MM.1S (cell line): ENCODE data around the gene AMDHD1.

Experiments used
- DNase-seq: peaks from one replicate; pipeline ENCODE4 v3.0.0-alpha.2; 2015
- H2AFZ ChIP-seq: fragments of 300-600 bp; sonication (generic); 2 replicates; pipeline ENCODE4 v1.6.0; 2016; ENCODE audit warnings: antibody characterized with exemption, low read length
- H3F3A ChIP-seq: fragments of 300-600 bp; sonication (generic); 2 replicates; pipeline ENCODE4 v1.6.1; 2016; ENCODE audit warnings: mild to moderate bottlenecking, antibody characterized with exemption, low read length, moderate library complexity, mixed read lengths; ENCODE audit not compliant: insufficient read depth
- H3K27ac ChIP-seq: fragments of 300-600 bp; sonication (generic); 2 replicates; pipeline ENCODE4 v1.5.1; 2016; ENCODE audit warnings: mild to moderate bottlenecking, low read length
- H3K27me3 ChIP-seq: fragments of 300-600 bp; sonication (generic); replicated peaks from 2 replicates; pipeline ENCODE4 v1.6.0; 2016; ENCODE audit warnings: low read length; ENCODE audit not compliant: insufficient read depth
- H3K36me3 ChIP-seq: fragments of 300-600 bp; sonication (generic); replicated peaks from 2 replicates; pipeline ENCODE4 v1.6.1; 2016; ENCODE audit warnings: mild to moderate bottlenecking, low read length, mixed read lengths; ENCODE audit not compliant: insufficient read depth
- H3K4me1 ChIP-seq: fragments of 300-600 bp; sonication (generic); 2 replicates; pipeline ENCODE4 v1.6.1; 2016; ENCODE audit warnings: low read length, mixed read lengths
- H3K4me2 ChIP-seq: fragments of 300-600 bp; sonication (generic); 2 replicates; pipeline ENCODE4 v1.6.0; 2016; ENCODE audit warnings: low read depth, low read length
- H3K4me3 ChIP-seq: fragments of 300-600 bp; sonication (generic); 2 replicates; pipeline ENCODE4 v1.5.1; 2016; ENCODE audit warnings: low read length, mixed read lengths
- H3K79me2 ChIP-seq: fragments of 300-600 bp; sonication (generic); 2 replicates; pipeline ENCODE4 v1.6.1; 2016; ENCODE audit warnings: mixed run types, low read length, mixed read lengths
- H3K9ac ChIP-seq: fragments of 300-600 bp; sonication (generic); 2 replicates; pipeline ENCODE4 v1.6.1; 2016; ENCODE audit warnings: low read length, mixed read lengths
- H3K9me2 ChIP-seq: fragments of 300-600 bp; sonication (generic); replicated peaks from 2 replicates; pipeline ENCODE4 v1.6.1; 2016; ENCODE audit warnings: mild to moderate bottlenecking, low read length, mixed read lengths; ENCODE audit not compliant: insufficient read depth
- H3K9me3 ChIP-seq: fragments of 300-600 bp; sonication (generic); replicated peaks from 2 replicates; pipeline ENCODE4 v1.6.1; 2016; ENCODE audit warnings: mild to moderate bottlenecking, low read length, mixed read lengths; ENCODE audit not compliant: insufficient read depth
- H4K20me1 ChIP-seq: fragments of 300-600 bp; sonication (generic); 2 replicates; pipeline ENCODE4 v1.6.1; 2016; ENCODE audit warnings: mild to moderate bottlenecking, low read length, moderate library complexity, mixed read lengths; ENCODE audit not compliant: insufficient read depth
- EZH2 ChIP-seq: fragments of 300-600 bp; sonication (generic); optimal IDR thresholded peaks from 2 replicates; pipeline ENCODE3; 2017; ENCODE audit warnings: low read depth, mild to moderate bottlenecking, antibody characterized with exemption, low read length, mixed read lengths
- EZH2phosphoT487 ChIP-seq: fragments of 300-600 bp; sonication (generic); IDR thresholded peaks from 2 replicates; pipeline ENCODE4 v1.6.1; 2018; ENCODE audit warnings: antibody characterized with exemption, low read length
- TF ChIP-seq, protein P1 (sequence below): fragments of 300-600 bp; sonication (generic); IDR thresholded peaks from 2 replicates; pipeline ENCODE4 v1.5.1; 2016; ENCODE audit warnings: antibody characterized with exemption, low read length, mixed read lengths

The AMDHD1 gene

DNA sequence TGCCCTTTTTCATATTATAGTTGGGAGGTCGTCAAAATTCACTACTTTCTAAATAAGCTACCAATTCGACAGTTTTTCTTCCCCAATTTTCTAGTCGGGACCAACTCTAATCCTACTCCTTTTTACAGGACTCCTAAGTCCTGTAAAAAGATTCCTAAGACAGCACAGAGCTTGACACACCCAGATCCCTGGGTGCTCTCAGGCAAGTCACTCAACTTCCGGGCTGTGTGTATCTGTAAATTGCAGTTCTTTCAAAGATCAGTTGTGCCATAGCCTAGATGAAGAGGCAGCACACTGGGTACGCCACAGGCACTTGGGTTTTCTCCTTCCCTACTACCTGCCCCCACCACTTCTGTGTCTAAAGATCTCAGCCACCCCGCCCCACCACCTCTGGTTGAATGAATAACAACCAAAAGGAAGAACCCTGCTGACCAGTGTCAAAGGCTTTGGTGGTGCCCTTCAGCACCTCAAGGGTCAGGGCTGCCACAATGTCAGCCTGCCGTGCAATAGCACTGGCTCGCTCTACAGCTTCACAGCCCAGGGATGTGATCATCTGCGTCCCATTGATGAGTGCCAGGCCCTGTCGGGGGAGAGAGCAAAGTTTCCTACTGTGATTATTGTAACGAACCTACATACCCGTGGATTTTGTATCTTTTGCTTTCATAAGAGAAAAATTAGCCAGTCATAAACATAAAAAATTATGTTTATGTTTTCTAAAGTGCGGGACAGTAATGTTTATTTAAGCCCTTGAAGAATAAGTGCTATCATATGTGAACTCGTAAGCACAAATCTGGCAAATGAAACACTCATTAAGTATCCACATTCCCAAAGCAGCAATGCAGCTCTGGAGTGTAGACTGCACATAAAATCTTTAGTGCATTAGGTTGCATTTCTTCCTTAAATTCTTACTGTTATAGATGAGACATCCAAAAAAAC, 43.8 kb downstream of the AMDHD1 start:
- no peak overlapping the region for H3K4me2 ChIP-seq
- no peak overlapping the region for H3K27ac ChIP-seq
- TF ChIP-seq, protein P1, sequence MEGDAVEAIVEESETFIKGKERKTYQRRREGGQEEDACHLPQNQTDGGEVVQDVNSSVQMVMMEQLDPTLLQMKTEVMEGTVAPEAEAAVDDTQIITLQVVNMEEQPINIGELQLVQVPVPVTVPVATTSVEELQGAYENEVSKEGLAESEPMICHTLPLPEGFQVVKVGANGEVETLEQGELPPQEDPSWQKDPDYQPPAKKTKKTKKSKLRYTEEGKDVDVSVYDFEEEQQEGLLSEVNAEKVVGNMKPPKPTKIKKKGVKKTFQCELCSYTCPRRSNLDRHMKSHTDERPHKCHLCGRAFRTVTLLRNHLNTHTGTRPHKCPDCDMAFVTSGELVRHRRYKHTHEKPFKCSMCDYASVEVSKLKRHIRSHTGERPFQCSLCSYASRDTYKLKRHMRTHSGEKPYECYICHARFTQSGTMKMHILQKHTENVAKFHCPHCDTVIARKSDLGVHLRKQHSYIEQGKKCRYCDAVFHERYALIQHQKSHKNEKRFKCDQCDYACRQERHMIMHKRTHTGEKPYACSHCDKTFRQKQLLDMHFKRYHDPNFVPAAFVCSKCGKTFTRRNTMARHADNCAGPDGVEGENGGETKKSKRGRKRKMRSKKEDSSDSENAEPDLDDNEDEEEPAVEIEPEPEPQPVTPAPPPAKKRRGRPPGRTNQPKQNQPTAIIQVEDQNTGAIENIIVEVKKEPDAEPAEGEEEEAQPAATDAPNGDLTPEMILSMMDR: no peak
- TF ChIP-seq EZH2: no peak
- TF ChIP-seq EZH2phosphoT487: no peak
- H3K4me1 ChIP-seq: no peaks in the 10 kb centered on the region
- no peak overlapping the region for H3K9ac ChIP-seq
- no peaks in the 10 kb centered on the region for H3F3A ChIP-seq
- no peak for DNase-seq
- H3K27me3 ChIP-seq: no peaks in the 10 kb centered on the region
- H3K9me2 ChIP-seq: no peaks in the 10 kb centered on the region
- no peak overlapping the region for H2AFZ ChIP-seq
- no peaks in the 10 kb centered on the region for H4K20me1 ChIP-seq
- H3K9me3 ChIP-seq: no peaks in the 10 kb centered on the region
- no peaks in the 10 kb centered on the region for H3K36me3 ChIP-seq
- no peaks in the 10 kb centered on the region for H3K79me2 ChIP-seq
- H3K4me3 ChIP-seq: no peak overlapping the region

DNA sequence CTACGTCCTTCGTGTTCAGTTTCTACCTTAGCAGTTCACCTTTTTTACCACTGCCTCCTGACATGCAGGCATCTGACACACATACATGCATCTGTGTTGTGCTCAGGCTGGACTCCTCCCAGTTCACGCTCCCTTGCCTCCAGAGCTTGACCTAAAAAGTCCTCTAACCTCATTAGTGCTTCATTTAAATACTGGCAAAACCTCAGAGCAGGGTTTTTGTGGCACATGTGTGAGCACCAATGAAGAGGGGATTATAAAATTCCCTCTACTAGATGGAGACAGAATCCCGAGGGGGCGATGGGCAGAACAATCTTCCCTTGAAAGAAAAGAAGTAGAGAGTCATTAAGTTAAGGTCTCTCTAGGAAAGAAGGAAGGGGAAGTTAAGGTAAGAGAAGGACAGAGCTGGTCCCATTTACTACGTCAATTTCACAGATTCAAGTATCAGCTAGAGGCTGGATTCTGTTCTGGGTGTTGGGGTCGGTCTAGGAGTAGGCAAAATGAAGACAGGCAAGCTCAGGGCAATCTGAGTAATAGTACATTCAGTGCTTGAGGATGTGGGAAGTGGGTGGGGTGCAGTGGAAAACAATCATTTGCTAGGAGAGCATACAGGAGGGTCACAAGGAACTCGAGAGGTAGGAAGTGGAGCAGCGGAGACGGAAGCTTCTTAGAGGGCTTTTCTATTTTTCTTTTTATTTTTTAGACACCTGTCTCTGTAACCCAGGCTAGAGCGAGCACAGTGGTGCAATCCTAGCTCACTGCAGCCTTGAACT, 45.6 kb downstream of the AMDHD1 start:
- Histone ChIP-seq H3K4me2 (no peak overlapping the region), H3K36me3 (no peaks in the 10 kb centered on the region), H3K9ac (no peak overlapping the region), H4K20me1 (no peaks in the 10 kb centered on the region), H3K27me3 (no peaks in the 10 kb centered on the region), H3F3A (no peaks in the 10 kb centered on the region), H3K4me3 (no peak overlapping the region), H3K79me2 (no peaks in the 10 kb centered on the region), H3K9me2 (no peaks in the 10 kb centered on the region), H2AFZ (no peak overlapping the region), H3K27ac (no peak overlapping the region), H3K9me3 (no peaks in the 10 kb centered on the region), H3K4me1 (no peaks in the 10 kb centered on the region)
- TF ChIP-seq, protein P1: no peak
- DNase-seq: no peak

GRCh38 chr12:95989504-95990123, 46.5 kb downstream of the AMDHD1 start:
- no peaks in the 10 kb centered on the region for H3K4me1 ChIP-seq

More at GRCh38 chr12:95989504-95990123, 46.5 kb downstream of the AMDHD1 start:
- DNase-seq: no peak
- no peak for TF ChIP-seq EZH2phosphoT487
- TF ChIP-seq, protein P1: no peak
- no peak for TF ChIP-seq EZH2
- Histone ChIP-seq H3K4me2 (no peak overlapping the region), H3K9me3 (no peaks in the 10 kb centered on the region), H3K27ac (no peak overlapping the region), H3K9me2 (no peaks in the 10 kb centered on the region), H3K9ac (no peak overlapping the region), H3K4me3 (no peak overlapping the region), H3K79me2 (no peaks in the 10 kb centered on the region), H3K27me3 (no peaks in the 10 kb centered on the region), H3F3A (no peaks in the 10 kb centered on the region), H4K20me1 (no peaks in the 10 kb centered on the region), H3K36me3 (no peaks in the 10 kb centered on the region), H2AFZ (no peak overlapping the region)
